ENCODE measurements around the gene FIGNL2.

DNA sequence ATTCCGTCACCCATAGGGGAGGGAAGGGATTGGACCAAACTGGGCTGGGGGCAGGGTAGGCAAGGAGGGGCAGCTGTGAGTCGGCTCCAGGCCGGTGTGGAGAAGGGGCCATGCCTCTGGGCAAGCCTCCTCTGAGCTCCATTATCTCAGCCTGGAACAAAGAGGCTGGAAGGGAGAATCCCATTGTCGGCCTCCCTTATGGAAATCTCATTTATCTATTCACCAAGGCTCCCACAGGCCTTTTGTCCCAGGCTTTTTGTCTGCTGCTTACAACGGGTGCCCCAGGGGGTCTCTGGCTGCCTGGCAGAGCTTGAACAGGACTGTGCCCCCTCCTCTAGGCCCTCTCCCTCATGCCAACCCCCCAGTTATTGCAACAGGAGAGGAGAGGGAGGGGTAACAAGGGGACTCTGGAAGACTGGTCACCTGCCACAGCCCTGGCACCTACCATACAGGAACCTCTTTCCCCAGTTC lies 19.5 kb downstream of the FIGNL2 start:
- TF ChIP-seq, protein P1, sequence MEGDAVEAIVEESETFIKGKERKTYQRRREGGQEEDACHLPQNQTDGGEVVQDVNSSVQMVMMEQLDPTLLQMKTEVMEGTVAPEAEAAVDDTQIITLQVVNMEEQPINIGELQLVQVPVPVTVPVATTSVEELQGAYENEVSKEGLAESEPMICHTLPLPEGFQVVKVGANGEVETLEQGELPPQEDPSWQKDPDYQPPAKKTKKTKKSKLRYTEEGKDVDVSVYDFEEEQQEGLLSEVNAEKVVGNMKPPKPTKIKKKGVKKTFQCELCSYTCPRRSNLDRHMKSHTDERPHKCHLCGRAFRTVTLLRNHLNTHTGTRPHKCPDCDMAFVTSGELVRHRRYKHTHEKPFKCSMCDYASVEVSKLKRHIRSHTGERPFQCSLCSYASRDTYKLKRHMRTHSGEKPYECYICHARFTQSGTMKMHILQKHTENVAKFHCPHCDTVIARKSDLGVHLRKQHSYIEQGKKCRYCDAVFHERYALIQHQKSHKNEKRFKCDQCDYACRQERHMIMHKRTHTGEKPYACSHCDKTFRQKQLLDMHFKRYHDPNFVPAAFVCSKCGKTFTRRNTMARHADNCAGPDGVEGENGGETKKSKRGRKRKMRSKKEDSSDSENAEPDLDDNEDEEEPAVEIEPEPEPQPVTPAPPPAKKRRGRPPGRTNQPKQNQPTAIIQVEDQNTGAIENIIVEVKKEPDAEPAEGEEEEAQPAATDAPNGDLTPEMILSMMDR (IDR thresholded peaks at IDR 0.05) = no peak
- no peak for TF ChIP-seq POLR2A (IDR thresholded peaks at IDR 0.05)
